ENCODE measurements around the gene KATNB1. TPM values are rescaled to one million over a fixed set of nuclear protein-coding genes. Genes with fewer than 3 reads are reported as not detected.

The KATNB1 gene
- total and polyA plus RNA-seq, 2 experiments from 2014 or later = 31.4 to 65.9 TPM

DNA sequence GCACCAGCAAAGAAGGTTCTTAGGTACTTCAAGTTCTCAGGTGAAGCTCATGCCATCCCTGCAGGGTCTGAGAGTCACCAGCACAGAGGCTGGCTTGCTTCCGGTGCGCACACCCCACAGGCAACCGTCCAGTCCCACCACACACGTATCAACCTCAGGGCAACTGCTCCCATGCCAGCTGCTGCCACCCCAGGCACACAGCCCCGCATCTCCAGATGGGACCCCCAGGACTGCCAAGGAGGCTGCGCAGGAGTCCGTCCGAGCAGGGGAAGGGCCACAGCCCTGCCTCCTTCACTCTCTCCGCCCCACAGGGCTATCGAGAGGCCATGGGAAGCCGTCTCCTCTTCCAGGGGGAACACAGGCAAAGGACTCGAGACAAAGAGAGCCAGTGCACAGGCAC lies 53.4 kb downstream of the KATNB1 start:
- no peaks in the 10 kb centered on the region for H4K20me1 ChIP-seq (replicated peaks; ENCODE audit: insufficient read depth)
- Mint-ChIP-seq H3K27ac (no peak overlapping the region), H3K9me3 (no peaks in the 10 kb centered on the region)

More for the DNA sequence above, 53.4 kb downstream of the KATNB1 start:
- ATAC-seq = no peak
- TF ChIP-seq ZNF331 (CRISPR knock-in tag; IDR thresholded peaks at IDR 0.05; ENCODE audit: low read depth) = no peak
- no peak for TF ChIP-seq JUNB (IDR thresholded peaks at IDR 0.05; ENCODE audit: unreplicated experiment)
- TF ChIP-seq, protein P1, sequence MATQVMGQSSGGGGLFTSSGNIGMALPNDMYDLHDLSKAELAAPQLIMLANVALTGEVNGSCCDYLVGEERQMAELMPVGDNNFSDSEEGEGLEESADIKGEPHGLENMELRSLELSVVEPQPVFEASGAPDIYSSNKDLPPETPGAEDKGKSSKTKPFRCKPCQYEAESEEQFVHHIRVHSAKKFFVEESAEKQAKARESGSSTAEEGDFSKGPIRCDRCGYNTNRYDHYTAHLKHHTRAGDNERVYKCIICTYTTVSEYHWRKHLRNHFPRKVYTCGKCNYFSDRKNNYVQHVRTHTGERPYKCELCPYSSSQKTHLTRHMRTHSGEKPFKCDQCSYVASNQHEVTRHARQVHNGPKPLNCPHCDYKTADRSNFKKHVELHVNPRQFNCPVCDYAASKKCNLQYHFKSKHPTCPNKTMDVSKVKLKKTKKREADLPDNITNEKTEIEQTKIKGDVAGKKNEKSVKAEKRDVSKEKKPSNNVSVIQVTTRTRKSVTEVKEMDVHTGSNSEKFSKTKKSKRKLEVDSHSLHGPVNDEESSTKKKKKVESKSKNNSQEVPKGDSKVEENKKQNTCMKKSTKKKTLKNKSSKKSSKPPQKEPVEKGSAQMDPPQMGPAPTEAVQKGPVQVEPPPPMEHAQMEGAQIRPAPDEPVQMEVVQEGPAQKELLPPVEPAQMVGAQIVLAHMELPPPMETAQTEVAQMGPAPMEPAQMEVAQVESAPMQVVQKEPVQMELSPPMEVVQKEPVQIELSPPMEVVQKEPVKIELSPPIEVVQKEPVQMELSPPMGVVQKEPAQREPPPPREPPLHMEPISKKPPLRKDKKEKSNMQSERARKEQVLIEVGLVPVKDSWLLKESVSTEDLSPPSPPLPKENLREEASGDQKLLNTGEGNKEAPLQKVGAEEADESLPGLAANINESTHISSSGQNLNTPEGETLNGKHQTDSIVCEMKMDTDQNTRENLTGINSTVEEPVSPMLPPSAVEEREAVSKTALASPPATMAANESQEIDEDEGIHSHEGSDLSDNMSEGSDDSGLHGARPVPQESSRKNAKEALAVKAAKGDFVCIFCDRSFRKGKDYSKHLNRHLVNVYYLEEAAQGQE (IDR thresholded peaks at IDR 0.05; ENCODE audit: unreplicated experiment) = no peak
- TF ChIP-seq CTCF (conservative IDR thresholded peaks at IDR 0.05; ENCODE audit: low read depth in 2 of 2) = no peak
- TF ChIP-seq ZNF462 (CRISPR knock-in tag; IDR thresholded peaks at IDR 0.05) = no peak
- TF ChIP-seq CREB1 (CRISPR knock-in tag; IDR thresholded peaks at IDR 0.05; ENCODE audit: low read depth) = no peak
- TF ChIP-seq POLR2AphosphoS5 (IDR thresholded peaks at IDR 0.05; ENCODE audit: low read depth) = no peak
- no peak for TF ChIP-seq ETS1 (IDR thresholded peaks at IDR 0.05)
- TF ChIP-seq ZNF114 (CRISPR knock-in tag; IDR thresholded peaks at IDR 0.05) = no peak
- Histone ChIP-seq H3K27ac (ENCODE audit: low read depth) (no peak overlapping the region), H2AFZ (no peak overlapping the region), H3K4me2 (no peak overlapping the region), H3F3A (replicated peaks; ENCODE audit: low read depth) (no peaks in the 10 kb centered on the region), H3K79me2 (replicated peaks; ENCODE audit: insufficient read depth) (no peaks in the 10 kb centered on the region), H3K27me3 (ENCODE audit: insufficient read depth) (no peaks in the 10 kb centered on the region), H3K9me2 (ENCODE audit: insufficient read depth) (no peaks in the 10 kb centered on the region), H3K36me3 (ENCODE audit: insufficient read depth) (no peaks in the 10 kb centered on the region), H3K4me3 (no peak overlapping the region), H3K4me1 (ENCODE audit: insufficient read depth) (no peaks in the 10 kb centered on the region)
- H3K4me1 Mint-ChIP-seq = peaks cover 5% of the 10 kb centered on the region
- H3K36me3 Mint-ChIP-seq (ENCODE audit: low read depth) = no peaks in the 10 kb centered on the region
- H3K27me3 Mint-ChIP-seq (ENCODE audit: insufficient read depth, low read depth, poor library complexity) = peaks cover 2% of the 10 kb centered on the region
- no peak overlapping the region for H3K4me3 Mint-ChIP-seq
- no peak for DNase-seq (ENCODE audit: low spot score)

Data from GM23338 (cell line).